GDM1 (cell line): ENCODE measurements around the gene ZDHHC8.
"Not testable (repeated sequence)": the region's sequence is repeated elsewhere in the genome, so short reads cannot be mapped to it uniquely, and the experiment has no call there.

Experiments used
- DNase-seq: peaks from one replicate; lab custom pipeline; 2025; lab: John Stamatoyannopoulos, UW

The ZDHHC8 gene

GRCh38 chr22:20145206-20145831, 13.7 kb downstream of the ZDHHC8 start:
- DNase-seq, result no peak

GRCh38 chr22:20145832-20146223, 14.2 kb downstream of the ZDHHC8 start:
- no peak for DNase-seq

DNA sequence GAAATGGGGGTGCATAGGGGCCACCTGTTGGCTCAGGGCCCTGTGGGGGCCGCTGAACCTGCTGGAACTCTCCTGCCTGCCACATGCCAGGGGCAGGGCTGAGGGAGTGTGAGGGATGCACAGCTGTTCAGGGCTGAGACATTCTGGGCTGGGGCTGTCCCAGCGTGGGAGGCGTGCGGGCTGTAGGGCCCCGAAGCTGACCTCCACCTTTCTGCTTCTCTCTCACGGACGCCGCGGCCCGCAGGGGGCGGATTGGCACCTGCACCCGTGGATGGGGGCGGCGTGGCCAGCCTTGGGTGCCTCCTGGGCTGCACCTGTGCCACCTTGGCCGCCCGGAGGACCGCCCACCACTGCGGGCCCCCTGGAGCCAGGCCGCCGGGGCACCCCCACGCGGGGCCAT, 15.2 kb downstream of the ZDHHC8 start:
- DNase-seq, result no peak

- no peak for DNase-seq
These were observed 15.8 kb downstream of the ZDHHC8 start for GRCh38 chr22:20147237-20147988.

- no peak for DNase-seq
These were observed 16.8 kb downstream of the ZDHHC8 start for GRCh38 chr22:20148414-20148813.

GRCh38 chr22:20149257-20150250, 17.9 kb downstream of the ZDHHC8 start:
- no peak for DNase-seq

GRCh38 chr22:20150381-20151275, 19.0 kb downstream of the ZDHHC8 start, which contains the start of gene CCDC188:
Gene CCDC188, minus strand, starts transcription at chr22:20151055. Its CDS starts 69 bp downstream, at chr22:20150986.
- DNase-seq, result no peak

GRCh38 chr22:20151276-20151588, 19.6 kb downstream of the ZDHHC8 start:
- DNase-seq, result no peak

DNA sequence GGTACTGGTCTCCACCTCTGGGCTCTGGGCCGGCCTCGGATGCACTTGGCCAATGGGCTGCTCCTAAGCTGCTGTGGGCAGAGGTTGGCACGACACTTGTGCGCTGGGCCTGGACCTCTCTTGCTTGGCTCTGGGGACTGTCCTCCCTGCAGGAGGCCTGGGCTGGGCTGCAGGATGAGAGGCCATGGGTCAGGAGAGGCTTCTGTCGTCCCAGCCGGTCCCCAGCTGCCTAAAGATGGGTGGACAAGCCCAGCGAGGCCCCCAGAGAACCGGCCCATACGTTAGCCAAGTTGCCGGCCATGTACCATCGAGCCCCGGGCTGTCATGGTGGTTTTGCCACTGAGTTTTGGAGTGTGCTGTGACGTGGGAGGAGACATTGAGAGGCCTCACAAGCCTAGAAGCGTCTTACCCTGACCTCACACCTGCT, 20.9 kb downstream of the ZDHHC8 start:
- DNase-seq, result no peak

DNA sequence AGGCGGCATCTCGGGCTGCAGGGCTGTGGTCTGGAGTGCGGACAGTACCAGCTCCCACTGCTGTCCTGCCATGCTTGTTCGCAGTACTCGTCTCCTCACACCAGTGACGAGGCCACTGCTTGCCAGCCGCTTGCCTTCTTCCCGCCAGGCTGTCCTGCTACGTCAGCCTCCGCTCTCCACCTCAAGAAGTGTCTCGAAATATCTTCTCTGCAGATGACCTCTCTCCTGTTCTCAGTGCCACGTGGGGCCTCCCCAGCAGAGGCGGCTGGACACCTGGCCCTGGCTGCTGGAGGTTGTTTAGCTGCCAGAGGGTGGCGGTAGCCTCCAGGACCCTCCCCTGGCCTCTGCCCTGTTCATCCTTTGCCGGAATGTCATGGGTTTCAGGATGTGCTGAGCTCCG, 22.3 kb downstream of the ZDHHC8 start:
- DNase-seq, result no peak

GRCh38 chr22:20154602-20155187, 23.1 kb downstream of the ZDHHC8 start:
- DNase-seq, result no peak

- DNase-seq, result no peak
These were observed 23.9 kb downstream of the ZDHHC8 start for GRCh38 chr22:20155330-20156041.

DNA sequence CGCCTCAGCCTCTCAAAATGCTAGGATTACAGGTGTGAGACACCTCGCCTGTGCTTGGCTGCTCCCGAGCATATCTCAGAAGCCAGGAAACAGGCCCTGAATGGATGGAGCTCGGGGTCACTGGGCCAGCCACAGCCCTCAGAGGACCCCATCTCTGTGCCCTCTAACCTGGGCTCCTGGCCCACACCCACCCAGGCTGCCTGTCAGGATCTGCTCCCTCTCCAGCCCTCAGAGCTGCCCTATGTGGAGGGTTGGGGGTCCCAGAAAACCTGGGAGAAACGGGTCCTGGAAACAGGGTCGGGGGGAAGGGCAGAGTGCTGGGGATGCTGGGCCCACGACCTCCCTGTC, 24.4 kb downstream of the ZDHHC8 start:
- DNase-seq, result no peak

DNA sequence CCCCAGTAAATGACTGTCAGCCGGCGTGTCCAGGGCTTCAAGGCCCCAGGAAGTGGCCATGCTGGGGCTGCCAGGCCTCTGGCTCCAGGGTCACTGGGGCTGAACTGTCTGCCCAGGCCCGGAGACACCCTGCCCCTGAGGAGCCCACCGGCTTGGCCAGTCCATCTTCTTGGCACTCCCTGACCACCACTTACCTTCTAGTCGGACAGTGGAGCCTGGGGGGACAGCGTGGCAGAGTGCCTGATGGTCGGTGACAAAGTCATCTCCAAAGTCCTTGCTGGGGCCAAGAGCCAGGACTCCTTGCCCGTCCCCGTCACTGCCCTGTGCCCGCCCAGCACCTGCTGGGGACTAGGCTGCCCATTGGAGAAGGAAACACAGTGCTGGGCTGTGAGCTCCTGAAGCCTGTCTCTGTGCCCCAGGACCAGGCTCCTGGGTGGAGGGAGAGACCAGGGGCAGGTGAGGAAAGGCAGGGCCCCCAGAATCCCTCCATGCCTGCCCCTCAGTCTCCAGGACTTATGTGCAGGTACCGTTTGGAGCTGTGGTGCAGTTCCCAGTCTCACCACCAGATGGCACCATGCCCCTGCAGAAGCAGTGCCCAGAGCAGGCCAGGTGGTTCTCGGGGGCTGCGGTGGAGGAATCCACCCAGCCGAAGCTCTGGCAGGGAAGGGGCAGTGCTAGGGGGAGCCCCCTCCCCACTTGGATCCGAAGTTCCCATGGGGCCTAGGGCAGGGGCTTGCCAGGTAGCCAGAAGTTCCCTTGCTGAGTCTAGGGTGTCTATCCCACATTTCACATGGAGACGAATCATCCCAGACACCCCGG, 25.2 kb downstream of the ZDHHC8 start:
- DNase-seq, result peak; percentile 66

- DNase-seq, result no peak
These were observed 26.0 kb downstream of the ZDHHC8 start for GRCh38 chr22:20157430-20158183.

DNA sequence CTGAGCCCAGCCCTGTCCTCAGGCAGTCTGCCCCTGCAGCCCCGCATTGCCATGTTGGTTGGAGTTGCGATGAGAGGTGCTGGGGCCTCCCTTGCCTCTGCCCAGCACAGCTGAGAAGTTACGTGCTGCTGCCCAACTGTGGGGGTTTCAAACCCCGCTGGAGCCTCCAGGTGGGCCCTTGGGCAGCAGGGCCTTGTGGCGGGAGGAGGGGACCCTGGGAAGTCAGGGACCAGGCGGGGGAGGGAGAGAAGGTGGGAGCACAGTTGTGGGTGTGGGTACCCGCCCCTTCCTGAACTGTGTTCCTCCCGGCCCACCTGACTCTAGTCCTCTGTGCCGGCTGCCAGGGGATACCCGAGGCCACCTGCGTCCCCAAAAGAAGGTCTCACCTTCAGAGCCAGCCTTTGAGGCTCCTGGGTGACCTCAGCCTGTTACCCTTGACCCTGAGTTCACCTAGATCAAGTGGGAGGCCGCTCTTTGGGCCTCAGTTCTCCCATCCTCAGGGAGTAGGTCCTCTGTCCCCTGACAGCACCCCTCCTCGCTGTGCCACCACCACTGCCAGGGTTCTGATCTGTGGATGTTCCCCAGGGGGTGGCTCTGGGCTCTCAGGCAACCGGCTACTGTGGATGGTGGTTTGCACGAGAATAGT, 26.9 kb downstream of the ZDHHC8 start:
- DNase-seq, result no peak

DNA sequence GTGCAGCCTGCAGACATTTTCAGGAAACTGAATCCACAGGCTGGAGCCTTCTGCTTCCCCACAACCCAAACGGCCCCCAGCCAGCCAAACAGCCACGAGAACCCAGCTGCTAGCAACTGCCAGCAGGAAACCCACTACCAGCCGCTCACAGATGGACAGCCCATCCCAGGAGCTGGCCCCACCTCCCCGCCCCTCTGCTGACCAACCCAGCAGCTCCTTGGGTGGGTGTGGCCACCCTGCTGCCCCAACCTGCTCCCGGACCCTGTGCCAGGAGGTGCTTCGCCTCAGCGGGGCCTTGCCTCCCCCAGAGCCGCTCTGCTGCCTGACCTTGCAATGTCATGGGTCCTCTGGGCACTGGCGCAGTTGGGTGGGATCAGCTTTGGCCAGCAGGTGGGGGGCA, 27.5 kb downstream of the ZDHHC8 start:
- DNase-seq, result peak; percentile 91

DNA sequence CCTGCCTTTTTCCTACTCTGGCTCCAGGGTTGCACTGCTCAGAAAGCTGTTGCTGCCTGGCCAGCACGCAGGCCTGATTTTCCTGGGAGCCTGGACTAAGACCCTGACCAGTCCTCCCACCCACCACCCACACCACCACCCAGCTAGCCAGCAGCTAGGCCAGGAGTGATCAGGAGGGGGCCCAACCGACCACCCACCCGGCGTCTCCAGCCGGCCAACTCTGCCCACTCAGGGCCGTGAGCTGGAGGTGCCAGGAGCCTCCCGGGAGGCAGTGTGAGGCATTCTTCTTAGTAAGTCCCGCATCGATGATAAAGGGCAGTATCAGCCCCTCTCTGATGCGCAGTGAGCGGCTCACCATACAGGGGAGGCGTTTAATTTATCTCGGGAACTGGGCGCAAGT, 27.9 kb downstream of the ZDHHC8 start:
- not testable (repeated sequence) for DNase-seq
